ENCODE data around the gene PRR3.

PRR3 gene

DNA sequence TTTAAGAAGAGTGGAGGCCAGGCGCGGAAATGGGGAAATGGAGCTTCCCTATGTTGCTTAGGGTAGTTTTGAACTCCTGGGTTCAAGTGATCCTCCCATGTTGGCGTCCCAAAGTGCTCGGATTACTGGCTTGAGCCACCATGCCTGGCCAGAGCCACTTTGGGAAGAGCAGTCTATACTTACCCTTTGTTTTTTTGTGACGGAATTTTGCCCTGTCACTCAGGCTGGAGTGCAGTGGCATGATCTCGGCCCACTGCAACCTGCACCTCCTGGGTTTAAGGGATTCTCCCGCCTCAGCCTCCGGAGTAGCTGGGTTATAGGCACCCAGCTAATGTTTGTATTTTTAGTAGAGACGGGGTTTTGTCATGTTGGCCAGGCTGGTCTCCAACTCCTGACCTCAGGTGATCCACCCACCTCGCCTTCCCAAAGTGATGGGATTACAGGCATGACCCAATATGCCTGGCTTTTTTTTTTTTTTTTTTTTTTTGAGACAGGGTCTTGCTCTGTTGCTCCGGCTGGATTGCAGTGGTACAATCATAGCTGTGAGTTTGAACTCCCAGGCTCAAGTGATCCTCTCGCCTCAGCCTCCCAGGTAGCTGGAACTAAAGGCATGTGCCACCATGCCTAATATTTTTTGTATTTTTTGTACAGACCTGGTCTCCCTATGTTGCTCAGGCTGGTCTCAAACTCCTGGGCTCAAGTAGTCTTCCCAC lies 42.0 kb downstream of the PRR3 start:
- Histone ChIP-seq H3K9me2 (replicated peaks; ENCODE audit: low read depth, low read length) (no peaks in the 10 kb centered on the region), H3K4me2 (ENCODE audit: low read depth, low read length, poor library complexity, severe bottlenecking) (no peak overlapping the region), H4K20me1 (ENCODE audit: insufficient read depth, low read length, poor library complexity, severe bottlenecking) (peaks cover under 1% of the 10 kb centered on the region), H3K4me1 (ENCODE audit: insufficient read depth, low read length, poor library complexity, severe bottlenecking) (no peaks in the 10 kb centered on the region), H3K79me2 (ENCODE audit: insufficient read depth, low read length) (no peaks in the 10 kb centered on the region), H3F3A (ENCODE audit: low read depth) (peaks cover 5% of the 10 kb centered on the region; the same call in 1 of the 2 replicates), H3K4me3 (ENCODE audit: low read length, poor library complexity, severe bottlenecking) (no peak overlapping the region), H3K9me3 (ENCODE audit: insufficient read depth, low read depth, low read length) (no peaks in the 10 kb centered on the region), H3K27me3 (ENCODE audit: insufficient read depth, low read length, poor library complexity, severe bottlenecking) (no peaks in the 10 kb centered on the region), H3K36me3 (ENCODE audit: insufficient read depth, low read length) (peaks cover 39% of the 10 kb centered on the region; the same call in 1 of the 2 replicates), H2AFZ (ENCODE audit: low read length) (no peak overlapping the region), H3K9ac (ENCODE audit: low read depth, low read length, poor library complexity, severe bottlenecking) (no peak overlapping the region)
- TF ChIP-seq EZH2phosphoT487 (IDR thresholded peaks at IDR 0.05; ENCODE audit: borderline replicate concordance): no peak
- TF ChIP-seq, protein P1, sequence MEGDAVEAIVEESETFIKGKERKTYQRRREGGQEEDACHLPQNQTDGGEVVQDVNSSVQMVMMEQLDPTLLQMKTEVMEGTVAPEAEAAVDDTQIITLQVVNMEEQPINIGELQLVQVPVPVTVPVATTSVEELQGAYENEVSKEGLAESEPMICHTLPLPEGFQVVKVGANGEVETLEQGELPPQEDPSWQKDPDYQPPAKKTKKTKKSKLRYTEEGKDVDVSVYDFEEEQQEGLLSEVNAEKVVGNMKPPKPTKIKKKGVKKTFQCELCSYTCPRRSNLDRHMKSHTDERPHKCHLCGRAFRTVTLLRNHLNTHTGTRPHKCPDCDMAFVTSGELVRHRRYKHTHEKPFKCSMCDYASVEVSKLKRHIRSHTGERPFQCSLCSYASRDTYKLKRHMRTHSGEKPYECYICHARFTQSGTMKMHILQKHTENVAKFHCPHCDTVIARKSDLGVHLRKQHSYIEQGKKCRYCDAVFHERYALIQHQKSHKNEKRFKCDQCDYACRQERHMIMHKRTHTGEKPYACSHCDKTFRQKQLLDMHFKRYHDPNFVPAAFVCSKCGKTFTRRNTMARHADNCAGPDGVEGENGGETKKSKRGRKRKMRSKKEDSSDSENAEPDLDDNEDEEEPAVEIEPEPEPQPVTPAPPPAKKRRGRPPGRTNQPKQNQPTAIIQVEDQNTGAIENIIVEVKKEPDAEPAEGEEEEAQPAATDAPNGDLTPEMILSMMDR (conservative IDR thresholded peaks at IDR 0.05; ENCODE audit: low read length): no peak

DNA sequence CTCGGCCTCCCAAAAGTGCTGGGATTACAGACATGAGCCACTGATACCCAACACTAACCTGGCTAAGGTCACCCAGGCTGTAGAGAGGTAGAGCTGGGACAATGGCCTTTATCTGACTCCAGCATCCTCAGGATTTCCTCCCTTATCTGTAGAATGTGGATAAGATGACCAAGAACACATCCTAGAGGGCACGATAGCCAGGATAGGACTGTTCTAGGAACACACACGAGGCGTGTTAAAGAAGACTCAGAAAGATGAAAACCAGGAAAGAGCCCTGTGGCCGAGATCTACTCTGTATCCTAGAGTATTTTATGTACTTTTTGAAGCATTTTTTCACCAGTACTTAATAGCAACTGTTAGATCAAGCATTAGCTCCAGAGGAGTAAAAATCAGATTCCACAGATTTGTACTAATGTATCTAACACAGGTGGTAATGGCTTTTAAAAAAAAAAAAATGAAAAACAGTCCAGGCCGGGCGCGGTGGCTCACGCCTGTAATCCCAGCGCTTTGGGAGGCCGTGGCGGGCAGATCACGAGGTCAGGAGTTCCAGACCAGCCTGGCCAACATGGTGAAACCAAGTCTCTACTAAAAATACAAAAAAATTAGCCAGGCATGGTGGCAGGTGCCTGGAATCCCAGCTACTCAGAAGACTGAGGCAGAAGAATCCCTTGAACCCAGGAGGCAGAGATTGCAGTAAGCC lies 42.7 kb downstream of the PRR3 start:
- no peak overlapping the region for H3K9ac ChIP-seq (ENCODE audit: low read depth, low read length, poor library complexity, severe bottlenecking)
- no peaks in the 10 kb centered on the region for H4K20me1 ChIP-seq (ENCODE audit: insufficient read depth, low read length, poor library complexity, severe bottlenecking)
- no peaks in the 10 kb centered on the region for H3K79me2 ChIP-seq (ENCODE audit: insufficient read depth, low read length)
- TF ChIP-seq, protein P1 (conservative IDR thresholded peaks at IDR 0.05; ENCODE audit: low read length): no peak
- TF ChIP-seq EZH2phosphoT487 (IDR thresholded peaks at IDR 0.05; ENCODE audit: borderline replicate concordance): no peak
- peaks cover 5% of the 10 kb centered on the region; the same call in 1 of the 2 replicates for H3F3A ChIP-seq (ENCODE audit: low read depth)
- no peaks in the 10 kb centered on the region for H3K27me3 ChIP-seq (ENCODE audit: insufficient read depth, low read length, poor library complexity, severe bottlenecking)
- H3K36me3 ChIP-seq (ENCODE audit: insufficient read depth, low read length): peaks cover 46% of the 10 kb centered on the region; the same call in 1 of the 2 replicates
- H2AFZ ChIP-seq (ENCODE audit: low read length): no peak overlapping the region
- no peaks in the 10 kb centered on the region for H3K4me1 ChIP-seq (ENCODE audit: insufficient read depth, low read length, poor library complexity, severe bottlenecking)
- no peak overlapping the region for H3K4me3 ChIP-seq (ENCODE audit: low read length, poor library complexity, severe bottlenecking)
- no peaks in the 10 kb centered on the region for H3K9me3 ChIP-seq (ENCODE audit: insufficient read depth, low read depth, low read length)
- H3K4me2 ChIP-seq (ENCODE audit: low read depth, low read length, poor library complexity, severe bottlenecking): no peak overlapping the region
- no peaks in the 10 kb centered on the region for H3K9me2 ChIP-seq (replicated peaks; ENCODE audit: low read depth, low read length)

DNA sequence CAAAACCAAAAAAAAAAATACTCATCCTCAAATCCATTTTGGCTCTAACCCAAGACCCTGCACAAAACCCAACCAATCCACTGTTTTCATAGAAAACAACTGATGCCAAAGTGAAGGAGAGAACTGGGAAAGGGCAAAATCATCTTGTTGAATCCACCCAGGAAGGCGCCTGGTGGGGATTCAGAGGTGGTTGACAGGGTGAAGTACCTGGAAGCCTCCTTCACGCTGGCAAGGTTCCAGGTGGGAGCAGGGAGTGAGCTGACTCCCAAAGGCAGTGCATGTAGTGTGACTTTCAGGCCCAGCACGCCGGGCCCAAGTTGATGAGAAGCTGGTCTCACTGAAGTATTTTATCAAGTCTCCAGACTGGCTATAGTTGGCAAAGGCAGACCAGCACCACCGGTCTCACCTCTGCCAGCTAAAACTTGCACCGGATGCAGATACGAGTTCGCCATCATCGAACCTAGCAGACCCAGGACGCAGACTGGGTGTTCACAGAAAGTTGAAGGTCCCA lies 43.4 kb downstream of the PRR3 start:
- no peak overlapping the region for H3K4me2 ChIP-seq (ENCODE audit: low read depth, low read length, poor library complexity, severe bottlenecking)
- no peak overlapping the region for H3K9ac ChIP-seq (ENCODE audit: low read depth, low read length, poor library complexity, severe bottlenecking)
- H3K36me3 ChIP-seq (ENCODE audit: insufficient read depth, low read length): peaks cover 52% of the 10 kb centered on the region; the same call in 1 of the 2 replicates

More for the DNA sequence above, 43.4 kb downstream of the PRR3 start:
- peaks cover 5% of the 10 kb centered on the region; the same call in 1 of the 2 replicates for H3F3A ChIP-seq (ENCODE audit: low read depth)
- no peak overlapping the region for H2AFZ ChIP-seq (ENCODE audit: low read length)
- H3K27me3 ChIP-seq (ENCODE audit: insufficient read depth, low read length, poor library complexity, severe bottlenecking): no peaks in the 10 kb centered on the region
- H3K79me2 ChIP-seq (ENCODE audit: insufficient read depth, low read length): no peaks in the 10 kb centered on the region
- TF ChIP-seq, protein P1 (conservative IDR thresholded peaks at IDR 0.05; ENCODE audit: low read length): no peak
- TF ChIP-seq EZH2phosphoT487 (IDR thresholded peaks at IDR 0.05; ENCODE audit: borderline replicate concordance): no peak
- H4K20me1 ChIP-seq (ENCODE audit: insufficient read depth, low read length, poor library complexity, severe bottlenecking): no peaks in the 10 kb centered on the region
- H3K4me3 ChIP-seq (ENCODE audit: low read length, poor library complexity, severe bottlenecking): no peak overlapping the region
- no peaks in the 10 kb centered on the region for H3K9me2 ChIP-seq (replicated peaks; ENCODE audit: low read depth, low read length)
- H3K4me1 ChIP-seq (ENCODE audit: insufficient read depth, low read length, poor library complexity, severe bottlenecking): no peaks in the 10 kb centered on the region
- no peaks in the 10 kb centered on the region for H3K9me3 ChIP-seq (ENCODE audit: insufficient read depth, low read depth, low read length)
